Esophagus squamous epithelium (tissue), 5 donors: Measurements from ENCODE around the gene SLC8A2. TPM values are rescaled to one million over a fixed set of nuclear protein-coding genes. Genes with fewer than 3 reads are reported as not detected.

Experiments used
- DNase-seq: peaks from one replicate; lab custom pipeline; 2025; lab: John Stamatoyannopoulos, UW
- H3K27ac ChIP-seq, 4 donors: fragments of 200-600 bp; sonication (generic); one replicate each; pipeline ENCODE4 v1.5.1; 2016 to 2019; ENCODE audit warnings: mild to moderate bottlenecking in 1 of 4
- H3K27me3 ChIP-seq, 4 donors: fragments of 200-600 bp; sonication (generic); 1 replicate in 3 of 4; 2 replicates in 1 of 4; pipeline versions ENCODE4 v1.5.1 to v1.6.0; 2017 to 2021; ENCODE audit warnings: antibody characterized with exemption in 1 of 4
- H3K36me3 ChIP-seq, 3 donors: fragments of 200-600 bp; sonication (generic); one replicate each; pipeline ENCODE4 v1.5.1; 2016 to 2019
- H3K4me1 ChIP-seq, 3 donors: fragments of 200-600 bp; sonication (generic); one replicate each; pipeline ENCODE4 v1.5.1; 2017 to 2019
- H3K4me3 ChIP-seq, 4 donors: fragments of 200-600 bp; sonication (generic); 1 replicate in 3 of 4; 2 replicates in 1 of 4; pipeline ENCODE4 v1.5.1; 2016 to 2019; ENCODE audit warnings: mild to moderate bottlenecking in 2 of 4, moderate library complexity in 1 of 4
- H3K9me3 ChIP-seq, 3 donors: fragments of 200-600 bp; sonication (generic); one replicate each; pipeline ENCODE4 v1.5.1; 2016 to 2019
- POLR2A ChIP-seq, 4 donors: fragments of 450-650 bp; IDR thresholded peaks; one replicate each; pipeline ENCODE4 v1.6.1; 2017; ENCODE audit warnings: antibody characterized with exemption in 4 of 4, mild to moderate bottlenecking in 4 of 4, moderate library complexity in 3 of 4
- WGBS, 2 donors: methylation state at CpG; one replicate each; pipeline ENCODE4 v1.1.5; 2018; 5-methylcytosine and 5-hydroxymethylcytosine counted together
- intact Hi-C: fragments of 100-400 bp; cut with DNase I; formaldehyde crosslinking; loops from one replicate; pipeline ENCODE4 v1.15.0; 2022
- total RNA-seq, 4 donors: library from RNA; depleted of rRNA; stranded (reverse); fragments of >200 nt; gene quantifications; one replicate each; pipeline ENCODE4 v1.1.0, GENCODE V29; 2016
- TF ChIP-seq, protein P1 (sequence below), 6 experiments: fragments of 450-650 bp in 4 of 6; fragments of 200-600 bp in 2 of 6; sonication (generic) in 2 of 6; IDR thresholded peaks; one replicate each; pipeline ENCODE4 v1.5.1; 2016 to 2019; ENCODE audit warnings: antibody characterized with exemption in 6 of 6, mild to moderate bottlenecking in 4 of 6, moderate library complexity in 4 of 6
- donor health status: DM: yes; HTN: yes; CAD: no.

The SLC8A2 gene
- total RNA-seq, 4 donors from 2014 or later, result 0.08 to 5.0 (median 3.6) TPM; not detected in 1

DNA sequence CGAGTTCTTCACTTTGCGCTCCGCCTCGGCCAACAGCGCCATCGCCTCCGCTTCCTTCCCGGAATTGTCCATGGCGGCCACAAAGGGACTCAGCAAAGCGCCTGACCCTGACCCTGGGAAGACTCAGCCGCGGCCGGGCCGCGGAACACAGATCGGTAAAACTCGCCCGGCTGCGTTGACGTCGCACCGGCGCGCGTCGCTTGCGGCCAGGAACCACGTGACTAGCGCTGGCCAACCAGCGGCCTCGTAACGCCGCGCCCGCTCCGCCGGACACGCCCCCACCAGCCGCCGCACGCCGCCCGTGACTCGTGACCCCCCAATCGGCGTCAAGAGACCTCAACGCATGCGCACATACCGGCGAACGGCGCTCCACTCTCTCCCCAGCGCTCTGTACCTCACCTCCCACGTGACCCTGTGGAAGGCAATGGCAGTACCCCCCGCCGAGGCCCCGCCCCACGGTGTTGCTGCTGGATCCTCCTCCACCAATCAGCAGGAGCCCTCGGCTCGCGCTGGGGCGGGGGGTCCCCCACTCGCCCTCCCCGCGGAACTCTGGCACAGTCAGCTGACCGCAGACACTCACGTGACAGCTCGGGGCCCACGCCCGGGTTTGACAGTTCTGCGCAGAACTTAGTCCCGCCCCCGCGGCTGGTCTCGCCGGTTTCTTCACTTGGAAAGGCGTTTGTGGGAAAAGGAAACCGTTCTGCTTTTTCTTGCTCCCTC, 43.3 kb upstream of the SLC8A2 start, which contains the start of gene NAPA:
TSS of gene NAPA (minus strand) at position 195 of the 720 bp plus-strand sequence. CDS start at position 72, 123 bp downstream.
- Histone ChIP-seq H3K36me3 (no peaks in the 10 kb centered on the region), H3K27ac (peak within 1 kb of the TSS; percentile 97 to 99 (median 98)), H3K4me1 (peaks cover 36 to 52% (median 41%) of the 10 kb centered on the region in 3 donors), H3K27me3 (no peaks in the 10 kb centered on the region), H3K9me3 (no peaks in the 10 kb centered on the region), H3K4me3 (peak within 1 kb of the TSS; percentile 79 to 99 (median 90))
- WGBS, 2 donors, result 0% methylated on average over 7 to 28 of the region's 78 CpGs
- peak; percentile 100 for DNase-seq
- TF ChIP-seq, protein P1, sequence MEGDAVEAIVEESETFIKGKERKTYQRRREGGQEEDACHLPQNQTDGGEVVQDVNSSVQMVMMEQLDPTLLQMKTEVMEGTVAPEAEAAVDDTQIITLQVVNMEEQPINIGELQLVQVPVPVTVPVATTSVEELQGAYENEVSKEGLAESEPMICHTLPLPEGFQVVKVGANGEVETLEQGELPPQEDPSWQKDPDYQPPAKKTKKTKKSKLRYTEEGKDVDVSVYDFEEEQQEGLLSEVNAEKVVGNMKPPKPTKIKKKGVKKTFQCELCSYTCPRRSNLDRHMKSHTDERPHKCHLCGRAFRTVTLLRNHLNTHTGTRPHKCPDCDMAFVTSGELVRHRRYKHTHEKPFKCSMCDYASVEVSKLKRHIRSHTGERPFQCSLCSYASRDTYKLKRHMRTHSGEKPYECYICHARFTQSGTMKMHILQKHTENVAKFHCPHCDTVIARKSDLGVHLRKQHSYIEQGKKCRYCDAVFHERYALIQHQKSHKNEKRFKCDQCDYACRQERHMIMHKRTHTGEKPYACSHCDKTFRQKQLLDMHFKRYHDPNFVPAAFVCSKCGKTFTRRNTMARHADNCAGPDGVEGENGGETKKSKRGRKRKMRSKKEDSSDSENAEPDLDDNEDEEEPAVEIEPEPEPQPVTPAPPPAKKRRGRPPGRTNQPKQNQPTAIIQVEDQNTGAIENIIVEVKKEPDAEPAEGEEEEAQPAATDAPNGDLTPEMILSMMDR (IDR thresholded peaks at IDR 0.05), result peak in 1 of 6 experiments; percentile 11
- peak in 3 of 4 donors; percentile 72 to 98 (median 94) for TF ChIP-seq POLR2A (IDR thresholded peaks at IDR 0.05)
- intact Hi-C loops, result loop anchor here (5.0 kb wide), 1 partner anchor 78 kb away; no protein-coding TSS in a partner anchor

DNA sequence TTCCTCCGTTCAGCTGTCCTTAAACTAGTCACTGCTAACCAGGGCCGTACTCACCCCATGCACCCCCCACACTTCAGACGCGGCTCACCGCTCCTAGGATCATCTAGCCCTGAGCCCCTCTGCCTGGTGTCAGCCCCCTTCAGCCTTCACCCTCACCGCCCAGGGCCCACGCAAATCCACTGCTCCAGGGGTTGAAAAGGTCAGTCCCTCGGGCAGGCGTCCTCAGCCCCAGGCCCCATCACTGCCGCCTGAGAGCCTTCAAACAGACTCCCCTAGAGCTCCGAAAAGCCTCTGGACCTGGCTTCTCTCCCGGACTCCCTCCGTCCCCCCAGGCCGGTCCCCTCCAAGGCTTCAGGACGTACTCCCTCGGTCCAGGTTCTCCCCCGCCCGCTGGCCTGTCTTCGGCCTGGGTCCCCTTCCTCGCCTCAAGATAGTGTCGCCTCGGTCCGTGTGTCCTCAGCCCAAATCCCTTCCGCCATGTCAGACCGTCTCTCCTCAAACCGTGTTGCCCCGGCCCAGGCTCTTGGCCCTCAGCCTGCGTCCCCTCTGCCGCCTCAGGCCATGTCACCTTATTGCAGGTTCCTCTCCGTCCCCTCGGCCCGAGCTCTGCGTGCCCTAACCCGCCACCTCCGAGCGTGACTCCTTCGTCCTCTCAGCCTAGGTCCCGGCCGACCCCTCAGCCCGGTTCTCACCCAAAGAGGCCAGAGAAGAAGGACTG, 42.6 kb upstream of the SLC8A2 start:
- Histone ChIP-seq H3K27ac (peak overlapping the region; percentile 97 to 99 (median 98)), H3K36me3 (no peaks in the 10 kb centered on the region), H3K4me1 (peaks cover 43 to 59% (median 47%) of the 10 kb centered on the region in 3 donors), H3K4me3 (peak overlapping the region; percentile 79 to 99 (median 90)), H3K27me3 (no peaks in the 10 kb centered on the region), H3K9me3 (no peaks in the 10 kb centered on the region)
- intact Hi-C loops, result no loop called here
- WGBS, 2 donors, result 2 to 5% methylated on average over 21 to 31 of the region's 40 CpGs
- no peak for DNase-seq
- no peak for TF ChIP-seq POLR2A (IDR thresholded peaks at IDR 0.05)
- TF ChIP-seq, protein P1 (IDR thresholded peaks at IDR 0.05), result no peak

DNA sequence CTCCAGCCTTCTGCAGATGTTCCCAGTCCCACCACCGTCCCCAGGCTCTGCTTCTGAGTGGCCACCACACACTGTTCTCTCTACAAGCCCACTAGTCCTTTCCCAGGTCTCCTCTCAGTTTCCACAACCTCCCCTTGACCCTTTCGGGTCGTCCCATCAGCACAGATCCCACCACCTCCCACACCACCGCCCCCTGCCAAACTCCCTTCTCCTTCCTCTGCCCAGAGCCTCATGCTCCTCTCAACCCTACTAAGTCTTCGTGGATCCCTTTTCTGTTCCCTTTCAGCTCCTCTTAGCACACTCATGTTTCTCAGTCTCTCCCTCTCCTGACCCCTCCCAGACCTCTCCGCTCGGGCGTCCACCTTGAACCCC, 41.2 kb upstream of the SLC8A2 start:
- Histone ChIP-seq H3K4me1 (peaks cover 55 to 73% (median 61%) of the 10 kb centered on the region in 3 donors), H3K4me3 (peak overlapping the region in 3 of 4 donors; percentile 86 to 99 (median 94)), H3K27ac (peak overlapping the region; percentile 86 to 99 (median 98)), H3K27me3 (no peaks in the 10 kb centered on the region), H3K9me3 (no peaks in the 10 kb centered on the region), H3K36me3 (no peaks in the 10 kb centered on the region)
- 44 to 52% methylated on average over 8 of the region's 8 CpGs for WGBS, 2 donors
- no peak for DNase-seq
- no peak for TF ChIP-seq POLR2A (IDR thresholded peaks at IDR 0.05)
- TF ChIP-seq, protein P1 (IDR thresholded peaks at IDR 0.05), result no peak
- intact Hi-C loops, result no loop called here

DNA sequence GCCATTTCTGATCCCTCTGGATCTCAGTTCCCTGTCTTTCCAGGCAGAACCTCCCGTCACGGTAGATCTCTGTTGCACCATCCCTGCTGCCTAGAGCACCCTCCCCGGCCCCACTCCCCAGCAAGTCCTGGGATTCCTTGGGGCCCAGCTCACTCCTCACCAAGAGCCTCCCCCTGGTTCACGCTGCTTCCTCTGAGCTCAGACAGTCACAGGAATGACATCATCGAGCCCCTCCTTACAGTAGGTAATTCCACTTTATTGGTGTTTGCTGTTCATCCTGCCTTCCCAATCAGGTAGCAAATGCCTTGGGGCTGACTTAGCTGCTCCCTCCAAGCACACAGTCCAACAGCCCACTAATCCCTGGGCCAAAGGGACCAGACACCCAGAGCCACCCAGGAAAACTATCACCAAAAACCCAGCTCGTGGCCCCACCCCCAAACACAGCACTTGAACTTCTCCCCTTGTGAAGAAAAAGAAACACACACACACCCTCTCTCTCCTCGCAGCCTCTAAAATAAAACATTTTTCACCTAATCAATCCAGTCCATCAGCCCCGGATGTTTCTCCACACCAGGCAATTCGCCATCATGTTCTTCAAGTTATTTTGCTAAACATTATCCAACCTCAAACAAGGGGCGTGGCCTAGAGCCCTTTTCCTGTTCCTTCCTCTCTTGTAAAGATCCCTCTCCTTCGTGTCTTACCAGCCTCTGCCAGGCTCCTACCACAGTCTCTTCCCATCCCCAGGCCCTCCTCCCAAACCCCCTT, 40.7 kb upstream of the SLC8A2 start:
- intact Hi-C loops, result no loop called here
- Histone ChIP-seq H3K4me3 (peak overlapping the region in 3 of 4 donors; percentile 86 to 99 (median 94)), H3K36me3 (no peaks in the 10 kb centered on the region), H3K27ac (peak overlapping the region; percentile 86 to 99 (median 98)), H3K27me3 (no peaks in the 10 kb centered on the region), H3K9me3 (no peaks in the 10 kb centered on the region), H3K4me1 (peaks cover 61 to 79% (median 65%) of the 10 kb centered on the region in 3 donors)
- WGBS, 2 donors, result 22 to 39% methylated on average over 11 of the region's 11 CpGs
- TF ChIP-seq, protein P1 (IDR thresholded peaks at IDR 0.05), result no peak
- no peak for TF ChIP-seq POLR2A (IDR thresholded peaks at IDR 0.05)
- no peak for DNase-seq
